Esophagus squamous epithelium (tissue), 4 donors: Measurements from ENCODE around the gene FLVCR1.
"Not testable (repeated sequence)": the region's sequence is repeated elsewhere in the genome, so short reads cannot be mapped to it uniquely, and the experiment has no call there.

Experiments
- CTCF ChIP-seq, 6 experiments: fragments of 450-650 bp in 4 of 6; fragments of 200-600 bp in 2 of 6; sonication (generic) in 2 of 6; IDR thresholded peaks; one replicate each; pipeline ENCODE4 v1.5.1; 2016 to 2019; ENCODE audit warnings: antibody characterized with exemption in 6 of 6, mild to moderate bottlenecking in 4 of 6, moderate library complexity in 4 of 6
- POLR2A ChIP-seq, 4 donors: fragments of 450-650 bp; IDR thresholded peaks; one replicate each; pipeline ENCODE4 v1.6.1; 2017; ENCODE audit warnings: antibody characterized with exemption in 4 of 4, mild to moderate bottlenecking in 4 of 4, moderate library complexity in 3 of 4

- not testable (repeated sequence) for TF ChIP-seq CTCF, POLR2A (IDR thresholded peaks at IDR 0.05)
These were observed 55.6 kb downstream of the FLVCR1 start for GRCh38 chr1:212913638-212914037.
